HG02678 (cell line): ENCODE measurements around the gene OGFR.

Experiments used
- ATAC-seq: cut with Tn5 transposase; IDR thresholded peaks from one replicate; pipeline ENCODE4 v1.9.1; 2021; ENCODE audit warnings: mild to moderate bottlenecking, moderate library complexity; ENCODE audit not compliant: unreplicated experiment

The OGFR gene

GRCh38 chr20:62804627-62805154, at the start of gene OGFR:
Gene OGFR (plus strand): TSS chr20:62804835. CDS start chr20:62804860, 25 bp downstream.
- ATAC-seq = peak; percentile 53

GRCh38 chr20:62754991-62755356, 49.7 kb upstream of the OGFR start:
- no peak for ATAC-seq

DNA sequence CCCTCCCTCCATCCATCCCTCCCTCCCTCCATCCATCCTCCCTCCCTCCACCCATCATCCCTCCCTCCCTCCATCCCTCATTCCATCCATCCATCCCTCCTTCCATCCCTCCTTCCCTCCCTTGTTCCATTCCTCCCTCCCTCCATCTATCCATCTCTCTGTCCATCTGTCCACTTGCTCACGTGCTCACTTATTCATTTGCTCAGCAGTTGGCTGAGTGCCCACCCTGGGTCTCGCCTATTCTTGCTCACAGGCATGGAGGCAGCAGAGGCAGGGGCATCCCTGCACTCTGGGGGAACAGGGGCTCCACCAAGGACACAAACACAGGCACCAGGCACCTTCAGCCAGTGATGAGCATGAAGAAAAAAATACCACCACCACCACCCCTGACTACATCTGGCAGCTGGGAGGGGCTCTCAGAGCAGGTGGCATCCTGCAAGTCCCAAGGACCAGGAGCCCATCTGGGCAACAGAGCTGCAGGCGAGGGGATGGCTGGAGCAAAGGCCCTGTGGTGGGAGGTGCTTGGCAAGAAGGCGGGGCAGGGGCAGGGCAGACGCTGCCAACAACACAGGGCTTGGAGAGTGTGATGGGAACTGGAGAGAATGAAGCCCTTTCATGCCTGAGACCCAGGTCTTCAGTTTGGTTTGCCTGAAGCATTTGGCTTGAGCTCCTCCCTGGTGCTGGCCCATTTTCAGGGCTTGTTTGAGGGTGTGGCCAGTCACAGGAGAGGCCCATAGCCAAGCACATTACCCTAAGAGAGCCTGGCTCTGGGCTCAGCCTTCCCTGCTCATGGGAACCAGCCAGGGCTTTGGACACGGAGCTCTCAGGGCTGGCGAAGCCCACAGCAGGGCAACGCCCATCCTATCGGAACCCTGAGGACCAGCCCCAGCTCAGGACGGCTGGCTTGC, 48.6 kb upstream of the OGFR start:
- ATAC-seq = no peak

- no peak for ATAC-seq
Observed at GRCh38 chr20:62758226-62758912, 46.3 kb upstream of the OGFR start.

DNA sequence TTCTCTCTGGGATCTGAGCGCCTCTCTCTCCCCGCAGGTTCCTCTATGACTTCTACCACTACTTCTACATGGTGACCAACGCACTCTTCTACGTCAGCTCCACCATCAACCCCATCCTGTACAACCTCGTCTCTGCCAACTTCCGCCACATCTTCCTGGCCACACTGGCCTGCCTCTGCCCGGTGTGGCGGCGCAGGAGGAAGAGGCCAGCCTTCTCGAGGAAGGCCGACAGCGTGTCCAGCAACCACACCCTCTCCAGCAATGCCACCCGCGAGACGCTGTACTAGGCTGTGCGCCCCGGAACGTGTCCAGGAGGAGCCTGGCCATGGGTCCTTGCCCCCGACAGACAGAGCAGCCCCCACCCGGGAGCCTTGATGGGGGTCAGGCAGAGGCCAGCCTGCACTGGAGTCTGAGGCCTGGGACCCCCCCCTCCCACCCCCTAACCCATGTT, 44.6 kb upstream of the OGFR start:
- ATAC-seq = no peak

- no peak for ATAC-seq
Observed at GRCh38 chr20:62760471-62760855, 44.2 kb upstream of the OGFR start.

GRCh38 chr20:62760856-62761758, 43.5 kb upstream of the OGFR start:
- no peak for ATAC-seq

DNA sequence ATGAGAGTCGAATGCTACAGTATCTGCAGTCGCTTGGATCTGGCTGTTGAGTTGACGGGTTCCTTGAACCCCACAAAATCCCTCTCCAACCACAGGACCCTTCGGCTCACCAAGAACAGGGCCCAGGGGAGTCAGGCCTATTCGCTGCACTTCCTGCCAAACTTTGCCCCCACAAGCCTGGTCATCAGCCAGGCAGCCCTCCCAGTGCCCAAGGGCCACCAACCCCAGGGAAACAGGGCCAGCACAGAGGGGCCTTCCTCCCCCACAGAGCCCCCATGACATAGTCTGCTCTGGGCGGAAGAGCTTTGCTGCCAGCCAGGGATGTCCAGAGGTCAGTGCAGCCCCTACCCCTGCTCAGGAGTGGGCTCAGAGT, 42.9 kb upstream of the OGFR start:
- ATAC-seq = no peak

DNA sequence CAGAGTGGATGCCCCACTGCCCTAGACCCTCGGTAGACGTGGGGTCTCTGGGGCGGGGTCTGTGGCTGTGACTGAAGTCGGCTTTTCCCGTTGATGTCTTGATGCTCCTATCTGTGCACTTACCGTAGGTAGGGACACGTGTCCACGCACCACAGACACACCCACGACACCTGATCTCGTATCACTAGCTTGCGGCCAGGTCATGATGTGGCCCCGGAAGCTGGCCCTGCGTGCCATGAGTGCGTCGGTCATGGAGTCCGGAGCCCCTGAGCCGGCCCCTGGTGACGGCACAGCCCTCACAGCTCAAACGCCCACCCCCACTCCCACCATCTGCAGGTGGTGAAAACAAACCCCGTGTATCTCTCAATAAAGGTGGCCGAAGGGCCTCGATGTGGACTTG, 42.3 kb upstream of the OGFR start:
- ATAC-seq = no peak

- ATAC-seq = no peak
Observed at GRCh38 chr20:62762801-62763368, 41.8 kb upstream of the OGFR start.

DNA sequence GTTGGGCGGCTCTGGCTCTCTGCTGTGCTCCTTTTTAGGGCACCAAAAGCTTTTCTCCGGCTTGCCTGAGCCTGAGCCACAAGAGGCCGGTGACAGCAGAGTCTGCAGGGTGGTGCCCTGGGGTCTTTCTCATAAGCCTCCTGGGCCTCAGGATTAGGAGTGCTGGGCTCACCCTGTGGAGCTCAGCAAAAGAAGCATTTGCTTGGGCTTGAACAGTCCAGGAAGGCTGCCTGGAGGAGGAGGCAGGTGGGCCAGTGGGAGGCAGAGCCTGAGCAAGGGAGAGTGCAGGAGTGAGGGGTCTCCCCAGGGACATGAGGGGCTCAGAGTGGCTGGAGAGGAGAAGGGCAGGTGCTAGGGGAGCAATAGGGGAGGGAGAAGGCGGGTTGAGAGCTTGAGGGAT, 41.2 kb upstream of the OGFR start:
- ATAC-seq = no peak

- ATAC-seq = no peak
Observed at GRCh38 chr20:62764156-62764935, 40.3 kb upstream of the OGFR start.

DNA sequence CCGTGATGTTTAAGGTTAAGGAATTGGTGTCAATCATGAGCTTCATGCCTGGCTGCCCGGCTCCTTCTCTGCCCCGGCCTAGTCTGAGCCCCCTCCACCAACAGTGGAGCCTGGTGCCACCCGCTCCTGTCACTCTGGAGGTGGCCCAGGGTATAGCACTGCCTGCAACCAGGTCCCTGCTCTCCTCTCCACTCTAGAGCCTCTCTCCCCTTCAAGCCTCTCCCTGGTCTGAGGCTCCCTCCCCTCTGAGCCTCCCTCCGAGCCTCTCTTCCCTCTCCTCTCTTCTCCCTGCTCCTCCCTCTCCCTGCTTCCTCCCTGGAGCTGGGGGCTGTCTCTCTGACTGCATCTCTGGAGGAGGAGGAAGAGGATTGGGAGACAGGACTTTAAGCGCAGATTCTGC, 39.6 kb upstream of the OGFR start:
- ATAC-seq = no peak

DNA sequence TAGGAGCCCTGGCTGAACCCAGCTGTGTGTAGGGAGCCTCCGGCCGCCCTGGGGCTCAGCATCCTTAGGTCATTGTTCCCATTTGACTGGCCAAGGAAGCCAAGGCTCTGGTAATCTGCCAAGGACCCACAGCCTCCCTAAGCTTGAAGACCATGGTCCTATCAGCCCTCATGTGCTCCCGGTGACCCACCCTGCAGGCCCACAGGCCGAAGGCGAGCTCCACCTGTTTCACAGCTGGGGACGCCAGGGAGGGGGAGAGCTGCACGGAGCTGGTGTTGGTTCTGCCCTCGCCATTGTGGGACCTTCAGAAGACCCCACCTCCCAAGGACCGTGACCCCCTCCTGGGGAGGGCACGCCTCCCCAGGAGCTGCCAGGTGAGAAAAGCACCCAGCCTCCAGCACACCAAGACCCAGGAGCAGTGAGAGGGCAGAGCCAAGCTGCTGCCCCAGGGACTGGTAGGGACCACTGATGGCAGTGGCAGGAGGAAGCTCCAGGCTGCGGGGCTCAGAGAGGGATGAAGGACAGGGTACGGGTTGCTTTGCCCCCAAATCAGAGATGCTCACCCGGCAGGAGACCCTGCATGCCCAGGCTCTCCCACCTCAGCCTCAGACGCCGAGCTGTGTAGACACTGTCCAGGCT, 39.1 kb upstream of the OGFR start:
- no peak for ATAC-seq

DNA sequence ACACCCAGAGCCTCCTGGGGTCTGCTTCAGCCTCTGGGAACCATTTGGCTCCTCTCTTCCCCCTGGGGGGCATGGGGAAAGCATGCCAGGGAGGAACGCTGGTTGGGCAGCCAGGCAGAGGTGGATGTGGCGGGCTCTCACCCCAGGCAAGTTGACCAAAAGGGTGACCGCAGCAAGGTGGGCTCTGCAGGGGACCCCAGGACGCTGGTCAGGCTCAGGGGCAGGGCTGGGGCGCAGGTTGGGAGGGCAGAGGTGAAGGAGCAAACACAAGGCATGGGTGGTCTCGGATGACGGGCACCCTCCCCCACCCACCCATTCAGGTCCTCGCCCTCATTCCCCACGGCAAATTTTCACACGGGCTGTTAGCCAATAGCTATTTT, 38.6 kb upstream of the OGFR start:
- ATAC-seq = no peak

GRCh38 chr20:62766716-62767115, 37.9 kb upstream of the OGFR start:
- no peak for ATAC-seq

DNA sequence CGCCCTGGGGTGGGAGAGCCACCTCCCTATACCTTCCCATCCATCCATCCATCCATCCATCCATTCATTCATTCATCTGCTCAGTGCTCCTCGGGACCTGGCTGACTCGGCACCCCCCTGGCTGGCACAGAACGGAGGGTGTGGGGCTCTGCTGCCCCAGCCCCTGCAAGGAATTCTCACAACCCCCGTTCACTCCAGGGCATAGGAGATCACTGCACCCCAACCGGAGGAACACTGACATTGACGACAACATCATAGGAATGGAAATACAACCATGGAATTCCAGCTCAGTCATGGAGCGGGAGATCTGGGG, 36.4 kb upstream of the OGFR start:
- no peak for ATAC-seq

DNA sequence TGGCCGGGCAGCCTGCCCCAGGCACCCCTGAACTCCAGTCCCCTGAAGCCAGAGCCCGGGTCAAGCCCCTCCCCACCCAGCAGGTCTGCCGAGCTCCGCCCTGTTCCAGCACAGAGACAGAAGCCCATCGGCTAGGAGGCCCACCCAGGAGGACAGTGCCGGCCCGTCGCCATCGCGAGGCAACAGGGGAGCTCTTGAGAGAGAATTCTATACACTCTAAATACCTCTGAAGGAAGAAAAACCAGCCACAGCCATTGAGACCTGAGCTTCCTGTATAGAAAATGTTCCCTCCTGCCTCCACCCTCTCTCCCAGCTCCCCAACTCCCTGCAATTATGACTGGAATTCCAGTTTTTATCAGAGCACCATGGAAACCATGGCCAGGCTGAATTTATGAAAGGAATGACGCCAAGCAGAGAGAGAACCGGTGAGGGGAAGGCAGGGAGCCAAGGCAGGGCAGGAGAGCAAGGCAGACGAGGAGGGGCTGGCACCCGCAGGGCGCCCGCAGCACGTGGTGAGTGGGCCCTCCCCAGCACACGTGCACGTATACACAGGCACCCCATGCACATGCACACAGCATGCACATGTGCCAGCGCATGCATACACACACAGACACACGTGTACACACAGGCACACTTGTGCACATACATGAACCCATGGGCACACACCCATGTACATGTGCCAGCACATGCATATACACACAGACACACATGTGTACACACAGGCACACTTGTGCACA, 35.9 kb upstream of the OGFR start:
- no peak for ATAC-seq
